D721Med (cell line): ENCODE measurements around the gene GPR18.

Experiments used
- DNase-seq: peaks from one replicate; pipeline ENCODE4 v3.0.0; 2011; ENCODE audit warnings: low spot score; ENCODE audit not compliant: insufficient read length
- FAIRE-seq: peaks from 2 replicates; lab custom pipeline; 2011; peaks lifted over from hg19 to GRCh38; lab: Jason Lieb, UNC
- TF ChIP-seq, protein P1 (sequence below): IDR thresholded peaks from 2 replicates; pipeline ENCODE4 v1.5.1; 2012; ENCODE audit warnings: mild to moderate bottlenecking, control low read depth; ENCODE audit not compliant: insufficient read depth; ENCODE audit errors: missing control alignments

The GPR18 gene

DNA sequence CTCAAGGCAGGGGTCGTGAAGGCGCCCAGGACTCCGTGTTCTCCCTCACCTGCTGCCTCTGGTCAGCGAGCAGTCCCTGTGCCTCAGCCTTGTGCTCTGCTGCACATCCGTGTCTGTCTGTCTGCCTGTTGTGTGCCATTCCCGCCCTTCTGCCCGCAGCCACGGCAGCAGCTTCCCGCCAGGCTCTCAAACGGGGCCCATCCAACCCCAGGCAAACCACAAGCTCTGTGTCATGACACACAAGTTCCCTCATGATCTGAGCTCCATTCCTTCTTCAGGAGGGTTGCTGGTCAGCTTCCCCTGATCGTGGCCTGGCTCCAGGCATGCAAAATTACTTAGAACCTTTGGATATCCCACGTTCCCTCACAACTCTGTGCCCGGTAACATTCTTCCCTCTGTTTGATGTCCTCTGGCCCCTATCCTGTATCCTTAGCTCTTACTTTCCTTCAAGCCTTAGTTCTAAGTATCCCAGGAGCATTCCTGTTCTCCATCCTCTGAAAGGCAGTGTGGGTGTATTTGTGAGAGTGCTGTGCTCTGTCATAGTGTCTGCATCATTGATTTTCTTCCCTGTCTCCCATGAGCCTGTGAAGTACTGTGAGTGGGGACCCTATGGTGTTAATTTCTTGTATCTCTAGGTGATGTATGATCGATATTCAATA, 45.8 kb upstream of the GPR18 start:
- no peak for FAIRE-seq
- no peak for DNase-seq

DNA sequence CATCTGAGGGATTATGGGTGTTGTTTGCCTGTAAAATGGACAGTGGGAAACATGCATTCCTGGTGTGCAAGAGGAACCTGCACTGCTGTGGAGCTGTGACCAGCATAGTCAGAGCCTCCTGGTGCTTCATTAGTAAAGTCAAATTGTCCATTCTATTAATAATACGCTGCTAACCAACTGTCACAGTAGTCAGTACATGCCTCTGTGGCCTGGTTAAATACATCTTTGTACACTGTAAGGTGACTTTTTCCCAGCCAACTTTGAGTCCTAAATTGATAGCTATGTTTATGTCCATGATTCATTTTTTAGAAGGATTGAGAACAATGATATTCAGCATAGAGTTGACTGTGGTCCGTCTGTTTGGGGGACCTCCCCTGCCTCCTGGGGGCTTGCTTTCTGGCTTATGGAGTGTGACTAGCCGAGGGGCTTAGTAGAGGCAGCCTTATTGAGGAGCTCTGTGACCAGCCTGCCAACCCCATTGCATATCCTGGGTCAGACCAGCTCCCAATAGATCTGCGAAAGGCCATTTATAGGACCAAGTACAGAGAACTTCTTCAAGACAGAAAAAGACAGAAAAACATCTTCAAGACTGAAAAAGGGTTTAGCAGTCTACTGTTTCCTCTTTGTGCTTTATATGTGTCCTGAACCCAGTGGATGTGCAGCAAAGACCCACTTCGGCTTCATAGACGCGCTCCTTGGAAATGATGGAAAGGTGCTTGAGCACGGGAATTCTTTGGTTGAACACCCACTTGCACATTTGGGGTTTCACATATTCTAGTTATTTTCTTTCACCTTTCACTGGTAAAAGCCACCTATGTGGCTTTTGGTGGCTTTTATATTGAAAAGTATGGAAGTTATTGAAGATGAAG, 44.7 kb upstream of the GPR18 start:
- no peak for FAIRE-seq
- no peak for DNase-seq
- TF ChIP-seq, protein P1, sequence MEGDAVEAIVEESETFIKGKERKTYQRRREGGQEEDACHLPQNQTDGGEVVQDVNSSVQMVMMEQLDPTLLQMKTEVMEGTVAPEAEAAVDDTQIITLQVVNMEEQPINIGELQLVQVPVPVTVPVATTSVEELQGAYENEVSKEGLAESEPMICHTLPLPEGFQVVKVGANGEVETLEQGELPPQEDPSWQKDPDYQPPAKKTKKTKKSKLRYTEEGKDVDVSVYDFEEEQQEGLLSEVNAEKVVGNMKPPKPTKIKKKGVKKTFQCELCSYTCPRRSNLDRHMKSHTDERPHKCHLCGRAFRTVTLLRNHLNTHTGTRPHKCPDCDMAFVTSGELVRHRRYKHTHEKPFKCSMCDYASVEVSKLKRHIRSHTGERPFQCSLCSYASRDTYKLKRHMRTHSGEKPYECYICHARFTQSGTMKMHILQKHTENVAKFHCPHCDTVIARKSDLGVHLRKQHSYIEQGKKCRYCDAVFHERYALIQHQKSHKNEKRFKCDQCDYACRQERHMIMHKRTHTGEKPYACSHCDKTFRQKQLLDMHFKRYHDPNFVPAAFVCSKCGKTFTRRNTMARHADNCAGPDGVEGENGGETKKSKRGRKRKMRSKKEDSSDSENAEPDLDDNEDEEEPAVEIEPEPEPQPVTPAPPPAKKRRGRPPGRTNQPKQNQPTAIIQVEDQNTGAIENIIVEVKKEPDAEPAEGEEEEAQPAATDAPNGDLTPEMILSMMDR, result no peak

More for the DNA sequence above, 45.8 kb upstream of the GPR18 start:
- TF ChIP-seq, protein P1, result no peak

DNA sequence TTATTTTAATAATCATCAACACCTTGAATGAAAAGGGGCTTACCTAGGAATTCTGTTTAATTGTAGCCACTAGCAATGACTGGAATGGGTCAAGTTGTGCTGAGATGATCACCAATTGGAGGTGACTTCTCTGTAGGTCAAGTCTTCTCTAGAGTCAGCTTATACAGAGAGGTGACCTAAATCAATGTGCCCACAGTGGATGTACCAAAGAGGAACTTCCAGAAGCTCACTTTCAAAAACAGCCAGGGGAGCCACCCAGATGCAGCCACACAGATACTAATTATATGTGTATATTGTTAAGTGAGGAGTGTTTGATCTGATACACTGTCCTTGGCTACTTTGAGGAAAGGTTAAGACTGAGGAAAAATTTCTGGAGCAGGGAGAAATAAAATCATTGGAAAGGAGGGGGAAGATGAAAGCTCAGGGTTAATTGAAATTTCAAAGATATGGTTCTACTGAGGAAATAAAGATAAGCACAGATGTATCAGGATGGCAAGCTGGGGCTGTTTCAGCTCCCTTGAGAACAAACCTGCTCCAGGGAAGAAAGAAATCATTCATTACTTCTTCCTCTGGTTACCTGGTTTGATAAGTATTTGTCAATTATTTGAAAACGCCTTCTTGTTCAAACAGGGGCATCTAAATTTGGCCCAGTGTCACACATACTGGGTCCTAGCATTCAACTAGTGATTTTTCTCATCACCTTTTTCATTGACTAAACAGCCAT, 43.9 kb upstream of the GPR18 start:
- DNase-seq (no peak), FAIRE-seq (no peak)
- TF ChIP-seq, protein P1, result no peak

DNA sequence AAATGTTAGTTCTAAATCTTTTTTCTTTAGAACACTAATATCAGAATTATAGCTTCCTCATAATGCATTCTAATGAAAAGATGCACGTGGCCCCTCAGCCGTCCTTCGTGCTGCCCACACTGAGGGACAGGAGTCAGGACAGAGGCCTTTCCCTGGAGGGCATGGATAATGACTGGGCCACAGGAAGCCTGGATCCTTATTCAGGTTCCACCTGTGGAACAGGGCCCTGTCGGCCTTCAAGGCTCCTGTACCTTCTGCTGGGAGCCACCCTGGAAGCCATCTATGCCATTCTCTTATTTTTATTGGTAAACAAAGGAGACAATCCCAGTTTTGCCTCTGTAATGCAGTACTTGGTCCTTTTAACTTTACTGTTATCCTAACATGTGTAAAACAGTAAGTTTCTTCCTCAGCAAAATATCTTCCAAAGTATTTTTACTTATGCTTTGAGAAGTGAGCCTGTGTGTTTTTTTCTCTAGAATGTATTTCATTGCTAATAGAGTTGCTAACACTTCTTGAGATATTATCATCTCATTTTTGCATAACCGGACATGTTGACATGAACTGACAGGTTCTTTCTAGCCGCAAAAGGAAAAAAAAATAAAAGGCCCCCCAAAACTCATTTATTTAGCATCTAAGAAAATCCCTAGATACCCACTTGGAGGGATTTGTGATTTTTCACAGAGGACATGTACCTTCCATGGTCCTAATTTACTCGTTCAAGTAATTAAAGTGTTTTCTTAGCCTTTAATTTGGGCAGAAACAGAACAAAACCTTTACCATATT, 43.1 kb upstream of the GPR18 start:
- TF ChIP-seq, protein P1, result no peak
- no peak for FAIRE-seq
- DNase-seq, result no peak

DNA sequence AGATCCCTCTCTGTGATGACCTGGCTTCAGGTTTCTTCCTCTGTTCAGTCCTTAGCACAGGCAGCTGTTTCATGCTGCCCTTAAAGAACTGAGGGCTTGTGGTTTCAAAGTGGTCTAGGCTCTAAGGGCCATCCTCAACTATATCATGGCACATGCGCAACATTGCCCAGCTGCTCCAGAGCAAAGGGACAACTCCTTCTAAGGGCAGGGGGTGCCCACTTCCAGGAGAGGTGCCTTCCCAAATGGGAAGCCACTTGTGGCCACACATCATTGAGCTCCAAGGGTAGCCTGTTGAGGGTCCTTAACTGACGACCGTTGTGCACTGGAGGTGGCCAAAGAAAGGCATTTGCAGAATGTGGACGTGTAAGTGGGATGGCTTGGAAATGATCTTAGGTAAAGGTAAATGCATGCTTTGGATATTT, 41.8 kb upstream of the GPR18 start:
- FAIRE-seq, result no peak

More for the DNA sequence above, 41.8 kb upstream of the GPR18 start:
- no peak for DNase-seq
- TF ChIP-seq, protein P1, result no peak
